HG03565 (cell line): ENCODE results near the gene RYR3.

Experiments
- ATAC-seq: cut with Tn5 transposase; IDR thresholded peaks from one replicate; pipeline ENCODE4 v1.9.1; 2021; ENCODE audit warnings: mild to moderate bottlenecking, moderate library complexity; ENCODE audit not compliant: unreplicated experiment

Gene RYR3

GRCh38 chr15:33310481-33311311, at the start of gene RYR3:
TSS of gene RYR3 (plus strand) at chr15:33310967. CDS start at chr15:33311046, 79 bp downstream.
- ATAC-seq, result no peak

- ATAC-seq, result no peak
Observed at GRCh38 chr15:33262306-33262705, 48.5 kb upstream of the RYR3 start.

GRCh38 chr15:33277689-33278088, 33.1 kb upstream of the RYR3 start:
- no peak for ATAC-seq

- no peak for ATAC-seq
Observed at GRCh38 chr15:33278816-33279612, 31.8 kb upstream of the RYR3 start.

GRCh38 chr15:33279613-33280205, 31.1 kb upstream of the RYR3 start:
- no peak for ATAC-seq

GRCh38 chr15:33282226-33283020, 28.3 kb upstream of the RYR3 start:
- ATAC-seq, result no peak

GRCh38 chr15:33283576-33283975, 27.2 kb upstream of the RYR3 start:
- no peak for ATAC-seq

- no peak for ATAC-seq
Observed at GRCh38 chr15:33284336-33284735, 26.4 kb upstream of the RYR3 start.

GRCh38 chr15:33292717-33293307, 18.0 kb upstream of the RYR3 start:
- no peak for ATAC-seq

GRCh38 chr15:33293713-33294334, 16.9 kb upstream of the RYR3 start:
- no peak for ATAC-seq

- no peak for ATAC-seq
Observed at GRCh38 chr15:33296050-33296449, 14.7 kb upstream of the RYR3 start.

GRCh38 chr15:33296856-33297255, 13.9 kb upstream of the RYR3 start:
- ATAC-seq, result no peak

- ATAC-seq, result no peak
Observed at GRCh38 chr15:33298631-33299030, 12.1 kb upstream of the RYR3 start.

- no peak for ATAC-seq
Observed at GRCh38 chr15:33304924-33305323, 5.8 kb upstream of the RYR3 start.

GRCh38 chr15:33309602-33310276, 1.0 kb upstream of the RYR3 start:
- no peak for ATAC-seq

- no peak for ATAC-seq
Observed at GRCh38 chr15:33311312-33311971, 675 bp downstream of the RYR3 start.

GRCh38 chr15:33313491-33313890, 2.7 kb downstream of the RYR3 start:
- no peak for ATAC-seq

- ATAC-seq, result no peak
Observed at GRCh38 chr15:33314069-33314468, 3.3 kb downstream of the RYR3 start.

GRCh38 chr15:33315044-33315443, 4.3 kb downstream of the RYR3 start:
- ATAC-seq, result no peak
